Measurements from ENCODE around the gene TMEM86A. TPM values are rescaled to one million over a fixed set of nuclear protein-coding genes. Genes with fewer than 3 reads are reported as not detected.

The TMEM86A gene
- total RNA-seq, 1 donor from 2014 or later = 7.4 TPM

DNA sequence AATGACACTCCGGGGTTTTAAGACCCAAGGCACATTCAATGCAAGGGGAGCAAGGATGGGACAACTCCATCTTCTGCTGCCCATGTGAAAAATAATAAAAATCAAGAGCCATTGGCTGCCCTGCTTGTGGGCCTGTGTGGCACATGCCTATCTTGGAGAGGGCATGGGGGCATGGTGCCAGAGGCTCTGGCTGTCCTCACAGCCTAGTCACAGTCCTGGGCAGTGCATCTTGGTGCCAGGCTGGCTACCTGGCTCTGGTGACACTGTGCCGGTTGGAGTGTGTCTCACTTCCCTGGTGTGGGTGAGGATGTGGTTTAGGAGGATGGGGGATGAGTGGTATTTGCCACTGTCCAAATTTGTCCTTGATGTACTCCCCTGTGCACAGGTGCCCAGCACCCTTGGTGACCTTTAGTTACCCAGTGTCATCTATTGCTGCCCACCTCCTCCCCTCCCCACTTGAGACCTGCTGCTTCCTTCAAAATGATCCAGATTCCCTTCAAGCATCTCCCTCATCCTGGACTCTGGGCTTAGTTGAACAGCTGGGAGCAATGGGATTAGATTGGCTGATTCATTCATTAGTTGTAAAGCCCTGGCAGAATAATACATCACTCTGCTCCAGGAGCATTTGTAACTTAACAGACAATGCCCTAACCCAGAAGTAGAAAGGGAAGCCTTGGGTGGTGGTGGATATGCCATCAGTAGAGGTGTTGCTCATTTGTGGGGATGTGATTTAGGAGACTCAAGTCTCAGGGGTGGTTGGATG is 4.6 kb downstream of the TMEM86A start:
- DNase-seq (ENCODE audit: low spot score in 2 of 2, unreplicated experiment in 2 of 2) = no peak
- TF ChIP-seq, protein P1, sequence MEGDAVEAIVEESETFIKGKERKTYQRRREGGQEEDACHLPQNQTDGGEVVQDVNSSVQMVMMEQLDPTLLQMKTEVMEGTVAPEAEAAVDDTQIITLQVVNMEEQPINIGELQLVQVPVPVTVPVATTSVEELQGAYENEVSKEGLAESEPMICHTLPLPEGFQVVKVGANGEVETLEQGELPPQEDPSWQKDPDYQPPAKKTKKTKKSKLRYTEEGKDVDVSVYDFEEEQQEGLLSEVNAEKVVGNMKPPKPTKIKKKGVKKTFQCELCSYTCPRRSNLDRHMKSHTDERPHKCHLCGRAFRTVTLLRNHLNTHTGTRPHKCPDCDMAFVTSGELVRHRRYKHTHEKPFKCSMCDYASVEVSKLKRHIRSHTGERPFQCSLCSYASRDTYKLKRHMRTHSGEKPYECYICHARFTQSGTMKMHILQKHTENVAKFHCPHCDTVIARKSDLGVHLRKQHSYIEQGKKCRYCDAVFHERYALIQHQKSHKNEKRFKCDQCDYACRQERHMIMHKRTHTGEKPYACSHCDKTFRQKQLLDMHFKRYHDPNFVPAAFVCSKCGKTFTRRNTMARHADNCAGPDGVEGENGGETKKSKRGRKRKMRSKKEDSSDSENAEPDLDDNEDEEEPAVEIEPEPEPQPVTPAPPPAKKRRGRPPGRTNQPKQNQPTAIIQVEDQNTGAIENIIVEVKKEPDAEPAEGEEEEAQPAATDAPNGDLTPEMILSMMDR (IDR thresholded peaks at IDR 0.05; ENCODE audit: unreplicated experiment) = no peak
- no peaks in the 10 kb centered on the region for H3K9me3 Mint-ChIP-seq
- peaks cover 19% of the 10 kb centered on the region for H3K27me3 Mint-ChIP-seq (ENCODE audit: low read depth)
- H3K4me3 Mint-ChIP-seq = no peak overlapping the region
- no peaks in the 10 kb centered on the region for H3K36me3 Mint-ChIP-seq
- peak overlapping the region; percentile 62 for H3K27ac Mint-ChIP-seq
- peaks cover 24% of the 10 kb centered on the region for H3K4me1 Mint-ChIP-seq

GRCh38 chr11:18704045-18704645 is 5.6 kb downstream of the TMEM86A start:
- TF ChIP-seq, protein P1 (IDR thresholded peaks at IDR 0.05; ENCODE audit: unreplicated experiment) = no peak
- Mint-ChIP-seq H3K27me3 (ENCODE audit: low read depth) (peaks cover 27% of the 10 kb centered on the region), H3K27ac (no peak overlapping the region), H3K9me3 (no peaks in the 10 kb centered on the region), H3K36me3 (no peaks in the 10 kb centered on the region), H3K4me3 (no peak overlapping the region), H3K4me1 (peaks cover 24% of the 10 kb centered on the region)
- DNase-seq (ENCODE audit: low spot score in 2 of 2, unreplicated experiment in 2 of 2) = no peak

GRCh38 chr11:18704698-18705097 is 6.1 kb downstream of the TMEM86A start:
- Mint-ChIP-seq H3K4me1 (peaks cover 18% of the 10 kb centered on the region), H3K36me3 (no peaks in the 10 kb centered on the region), H3K9me3 (no peaks in the 10 kb centered on the region), H3K27me3 (ENCODE audit: low read depth) (peaks cover 33% of the 10 kb centered on the region), H3K27ac (peak overlapping the region; percentile 76), H3K4me3 (no peak overlapping the region)
- no peak for DNase-seq (ENCODE audit: low spot score in 2 of 2, unreplicated experiment in 2 of 2)
- TF ChIP-seq, protein P1 (IDR thresholded peaks at IDR 0.05; ENCODE audit: unreplicated experiment) = no peak

GRCh38 chr11:18705651-18706281 is 7.2 kb downstream of the TMEM86A start:
- no peak overlapping the region for H3K27ac Mint-ChIP-seq
- TF ChIP-seq, protein P1 (IDR thresholded peaks at IDR 0.05; ENCODE audit: unreplicated experiment) = no peak
- no peaks in the 10 kb centered on the region for H3K36me3 Mint-ChIP-seq
- no peaks in the 10 kb centered on the region for H3K9me3 Mint-ChIP-seq
- H3K4me3 Mint-ChIP-seq = peak overlapping the region; percentile 16
- peaks cover 41% of the 10 kb centered on the region for H3K27me3 Mint-ChIP-seq (ENCODE audit: low read depth)
- DNase-seq (ENCODE audit: low spot score in 2 of 2, unreplicated experiment in 2 of 2) = no peak
- H3K4me1 Mint-ChIP-seq = peaks cover 14% of the 10 kb centered on the region

GRCh38 chr11:18706330-18707243 is 8.0 kb downstream of the TMEM86A start:
- peaks cover 46% of the 10 kb centered on the region for H3K27me3 Mint-ChIP-seq (ENCODE audit: low read depth)
- peak overlapping the region; percentile 69 for H3K4me3 Mint-ChIP-seq
- TF ChIP-seq, protein P1 (IDR thresholded peaks at IDR 0.05; ENCODE audit: unreplicated experiment) = no peak
- no peak for DNase-seq (ENCODE audit: low spot score in 2 of 2, unreplicated experiment in 2 of 2)
- H3K36me3 Mint-ChIP-seq = no peaks in the 10 kb centered on the region
- H3K9me3 Mint-ChIP-seq = no peaks in the 10 kb centered on the region
- no peak overlapping the region for H3K27ac Mint-ChIP-seq
- peaks cover 14% of the 10 kb centered on the region for H3K4me1 Mint-ChIP-seq

Measured in mesothelial cell of epicardium (in vitro differentiated cells).